GM12864 (cell line): Measurements from ENCODE around the gene TENT4B.

ENCODE experiments used
- DNase-seq: peaks from one replicate; pipeline ENCODE4 v3.0.0-alpha.2; 2011; ENCODE audit warnings: low read depth
- H3K4me3 ChIP-seq: 2 replicates; pipeline ENCODE4 v1.5.1; 2011; ENCODE audit warnings: mild to moderate bottlenecking, low read depth, low read length, control low read depth
- TF ChIP-seq, protein P1 (sequence below): IDR thresholded peaks from 2 replicates; pipeline ENCODE4 v1.5.1; 2011; ENCODE audit warnings: low read depth, mild to moderate bottlenecking, moderate library complexity, low read length, control low read depth, inconsistent platforms; ENCODE audit errors: missing control alignments

Gene TENT4B

DNA sequence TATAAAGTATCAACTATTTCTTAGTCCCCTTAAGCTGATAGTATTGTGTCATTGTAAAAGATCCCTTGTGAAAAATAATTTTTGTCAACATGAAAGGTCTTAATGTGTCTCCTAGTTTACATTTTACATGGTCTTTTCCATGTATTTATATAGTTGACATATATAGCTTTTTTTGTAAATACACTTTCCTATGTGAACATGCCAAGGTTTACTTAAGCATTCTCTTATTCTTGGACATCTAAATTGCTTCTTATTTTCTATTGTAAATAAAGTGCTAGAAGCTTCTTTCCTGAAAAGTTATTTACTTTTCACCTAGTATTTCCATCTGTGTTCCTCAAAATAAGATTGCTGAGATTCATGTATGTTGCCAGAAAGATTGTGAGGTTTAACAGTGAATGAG is 29.3 kb downstream of the TENT4B start:
- no peak for DNase-seq
- TF ChIP-seq, protein P1, sequence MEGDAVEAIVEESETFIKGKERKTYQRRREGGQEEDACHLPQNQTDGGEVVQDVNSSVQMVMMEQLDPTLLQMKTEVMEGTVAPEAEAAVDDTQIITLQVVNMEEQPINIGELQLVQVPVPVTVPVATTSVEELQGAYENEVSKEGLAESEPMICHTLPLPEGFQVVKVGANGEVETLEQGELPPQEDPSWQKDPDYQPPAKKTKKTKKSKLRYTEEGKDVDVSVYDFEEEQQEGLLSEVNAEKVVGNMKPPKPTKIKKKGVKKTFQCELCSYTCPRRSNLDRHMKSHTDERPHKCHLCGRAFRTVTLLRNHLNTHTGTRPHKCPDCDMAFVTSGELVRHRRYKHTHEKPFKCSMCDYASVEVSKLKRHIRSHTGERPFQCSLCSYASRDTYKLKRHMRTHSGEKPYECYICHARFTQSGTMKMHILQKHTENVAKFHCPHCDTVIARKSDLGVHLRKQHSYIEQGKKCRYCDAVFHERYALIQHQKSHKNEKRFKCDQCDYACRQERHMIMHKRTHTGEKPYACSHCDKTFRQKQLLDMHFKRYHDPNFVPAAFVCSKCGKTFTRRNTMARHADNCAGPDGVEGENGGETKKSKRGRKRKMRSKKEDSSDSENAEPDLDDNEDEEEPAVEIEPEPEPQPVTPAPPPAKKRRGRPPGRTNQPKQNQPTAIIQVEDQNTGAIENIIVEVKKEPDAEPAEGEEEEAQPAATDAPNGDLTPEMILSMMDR, result no peak
- H3K4me3 ChIP-seq, result no peak overlapping the region

DNA sequence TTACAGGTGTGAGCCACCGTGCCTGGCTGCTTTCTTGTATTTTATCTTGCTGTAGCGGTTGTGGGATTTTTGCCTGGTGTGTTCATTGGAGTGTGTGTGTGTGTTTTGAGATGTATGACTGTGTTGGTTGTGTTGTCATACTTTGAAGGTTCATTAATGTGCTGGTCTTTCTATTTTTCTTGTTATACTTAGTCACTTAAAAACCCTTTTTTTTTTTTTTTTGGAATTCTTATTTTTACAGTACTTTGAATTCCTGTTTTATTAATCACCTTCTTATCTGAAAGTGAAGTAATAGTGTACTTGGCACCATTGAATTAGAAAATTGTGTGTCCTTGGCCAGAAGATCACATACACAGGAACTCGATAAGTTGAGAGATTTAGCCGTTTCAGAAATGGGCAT is 30.2 kb downstream of the TENT4B start:
- no peak for DNase-seq
- TF ChIP-seq, protein P1, result no peak
- no peak overlapping the region for H3K4me3 ChIP-seq

DNA sequence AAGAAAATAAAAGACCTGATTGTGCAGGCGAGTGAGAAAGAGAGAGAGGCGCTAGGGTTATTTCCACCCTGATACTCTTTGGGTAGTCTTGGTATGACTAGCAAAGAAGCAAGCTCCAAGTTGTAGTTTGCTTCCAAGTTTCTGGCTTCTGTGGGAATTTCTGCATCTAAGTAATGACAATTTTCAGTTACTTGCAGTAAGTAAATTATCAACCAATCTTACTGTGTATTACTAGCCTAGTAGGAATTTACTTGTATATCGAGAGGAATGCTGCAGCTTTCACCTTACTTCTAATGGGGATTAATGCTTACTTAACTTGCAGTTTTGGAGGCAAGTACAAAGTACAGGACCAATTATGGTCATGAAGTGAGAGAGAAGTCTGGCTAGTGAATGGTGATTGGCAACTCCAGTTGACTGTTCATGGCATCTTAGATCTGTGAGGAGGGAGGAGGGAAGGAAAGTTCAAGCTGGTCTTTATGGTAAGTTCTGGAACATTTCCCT is 31.9 kb downstream of the TENT4B start:
- DNase-seq, result no peak
- TF ChIP-seq, protein P1, result no peak
- no peak overlapping the region for H3K4me3 ChIP-seq

DNA sequence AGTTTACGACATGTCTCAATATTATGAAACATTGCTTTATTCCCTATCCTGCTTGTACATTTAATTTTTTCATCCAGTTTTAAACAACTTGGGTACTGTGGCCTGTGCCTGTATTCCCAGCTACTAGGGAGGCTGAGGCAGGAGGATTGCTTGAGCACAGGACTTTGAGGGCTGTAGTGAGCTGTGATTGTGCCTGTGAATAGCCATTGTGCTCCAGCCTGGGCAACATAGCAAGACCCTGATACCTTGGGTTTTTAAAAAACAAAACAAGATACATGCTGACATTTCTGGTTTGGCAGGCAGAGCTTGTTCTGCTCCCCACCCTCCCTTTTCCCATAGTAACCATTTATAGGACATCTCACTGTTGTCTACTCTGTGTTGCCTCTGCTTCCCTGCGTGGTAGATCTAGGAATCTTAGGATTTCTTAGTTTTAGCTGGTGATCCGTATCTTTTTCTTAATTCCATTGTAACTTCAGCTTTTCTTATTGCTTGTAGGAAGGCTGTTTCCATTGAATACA is 35.6 kb downstream of the TENT4B start:
- H3K4me3 ChIP-seq, result no peak overlapping the region
- TF ChIP-seq, protein P1, result no peak
- DNase-seq, result no peak

DNA sequence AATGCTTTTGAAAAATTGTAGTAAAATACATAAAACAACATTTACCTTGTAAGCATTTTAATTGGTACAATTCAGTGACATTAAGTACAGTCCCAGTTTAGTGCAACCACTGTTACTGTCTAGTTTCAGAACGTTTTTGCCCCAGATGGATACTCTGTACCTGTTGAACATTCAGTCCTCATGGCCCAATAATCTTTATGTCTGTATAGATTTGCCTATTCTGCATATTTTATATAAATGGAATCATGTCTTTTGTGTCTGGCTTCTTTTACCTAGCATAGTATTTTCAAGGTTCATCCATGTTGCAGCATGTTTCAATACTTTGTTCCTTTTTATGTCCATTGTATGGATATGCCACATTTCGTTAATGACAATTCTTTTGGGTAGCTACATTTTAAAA is 37.2 kb downstream of the TENT4B start:
- H3K4me3 ChIP-seq, result no peak overlapping the region
- TF ChIP-seq, protein P1, result no peak
- DNase-seq, result no peak

DNA sequence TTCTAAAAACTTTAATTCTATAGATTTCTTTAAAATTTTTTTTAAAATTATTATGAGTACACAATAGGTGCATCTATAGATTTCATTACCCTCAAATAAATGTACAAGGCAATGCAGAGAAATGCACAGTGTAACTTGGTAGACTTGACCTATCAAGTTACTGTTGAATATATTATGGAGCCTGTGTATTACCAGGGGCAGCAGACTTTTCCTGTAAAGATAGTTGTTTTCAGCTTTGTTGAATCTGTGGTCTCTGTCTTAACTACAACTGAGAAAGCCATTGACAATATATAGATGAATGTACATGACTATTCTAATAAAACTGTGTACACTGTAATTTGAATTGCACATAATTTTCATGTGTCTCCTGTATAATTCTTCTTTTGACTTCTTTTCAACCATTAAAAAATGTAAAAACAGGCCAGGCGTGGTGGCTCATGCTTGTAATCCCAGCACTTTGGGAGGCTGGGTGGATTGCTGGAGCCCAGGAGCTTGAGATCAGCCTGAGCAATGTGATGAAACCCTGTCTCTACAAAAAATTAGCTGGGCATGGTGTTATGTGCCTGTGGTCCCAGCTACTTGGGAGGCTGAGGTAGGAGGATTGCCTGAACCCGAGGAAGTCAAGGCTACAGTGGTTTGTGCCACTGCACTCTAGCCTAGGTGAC is 39.4 kb downstream of the TENT4B start:
- H3K4me3 ChIP-seq, result no peak overlapping the region
- no peak for DNase-seq
- TF ChIP-seq, protein P1, result no peak

DNA sequence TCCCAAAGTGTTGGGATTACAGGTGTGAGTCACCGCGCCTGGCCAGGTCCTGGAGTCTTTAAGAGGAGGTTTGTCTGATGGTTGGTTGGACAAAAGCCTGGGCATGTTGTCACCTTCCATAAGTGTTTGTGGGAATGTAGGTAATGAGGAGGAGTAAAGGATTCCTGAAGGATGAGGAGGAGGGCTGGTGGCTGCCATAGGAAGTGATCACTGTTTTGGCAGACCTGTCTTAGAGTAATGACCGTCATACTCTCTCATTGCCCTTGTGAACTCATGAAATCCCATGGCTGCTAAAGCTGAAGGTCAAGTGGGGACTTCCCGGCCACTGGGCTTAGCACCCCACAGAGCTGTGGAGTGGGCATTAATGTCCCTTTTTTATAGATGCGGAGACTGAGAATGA is 40.5 kb downstream of the TENT4B start:
- DNase-seq, result no peak
- H3K4me3 ChIP-seq, result no peak overlapping the region
- TF ChIP-seq, protein P1, result no peak
